ENCODE measurements around the gene PDE3B. TPM values are rescaled to one million over a fixed set of nuclear protein-coding genes. Genes with fewer than 3 reads are reported as not detected.
"Not testable (repeated sequence)": the region's sequence is repeated elsewhere in the genome, so short reads cannot be mapped to it uniquely, and the experiment has no call there.

PDE3B gene
- total RNA-seq, 1 experiment from 2014 or later, result 4.8 TPM

GRCh38 chr11:14703731-14704130, 60.1 kb downstream of the PDE3B start:
- intact Hi-C loops (cut with micrococcal nuclease; ENCODE audit: unreplicated experiment), result no loop called here

GRCh38 chr11:14705067-14705466, 61.5 kb downstream of the PDE3B start:
- POLR2A ChIA-PET (ENCODE audit: low non-redundant PET), result no interaction called here
- TF ChIP-seq EZH2 (IDR thresholded peaks at IDR 0.05; ENCODE audit: borderline replicate concordance, low read depth, low read length, poor library complexity, severe bottlenecking), result no peak
- TF ChIP-seq CTCF (conservative IDR thresholded peaks at IDR 0.05; ENCODE audit: low read depth, low read length), result no peak
- CTCF ChIA-PET, result no interaction called here

More at GRCh38 chr11:14703731-14704130, 60.1 kb downstream of the PDE3B start:
- CTCF ChIA-PET, result no interaction called here
- no peaks in the 10 kb centered on the region for H3K27me3 ChIP-seq (replicated peaks; ENCODE audit: insufficient read depth, low read depth, low read length, poor library complexity)
- no peaks in the 10 kb centered on the region for H3K4me1 ChIP-seq (ENCODE audit: insufficient read depth, low read length, poor library complexity, severe bottlenecking)
- TF ChIP-seq EZH2 (IDR thresholded peaks at IDR 0.05; ENCODE audit: borderline replicate concordance, low read depth, low read length, poor library complexity, severe bottlenecking), result no peak
- TF ChIP-seq CTCF (conservative IDR thresholded peaks at IDR 0.05; ENCODE audit: low read depth, low read length), result no peak
- no TSS peak for BruUV-seq (replicated peaks)
- DNase-seq (ENCODE audit: low spot score), result no peak
- no peak overlapping the region for H3K27ac ChIP-seq (ENCODE audit: low read depth, low read length, poor library complexity, severe bottlenecking)
- H3K4me3 ChIP-seq (ENCODE audit: low read depth, low read length, poor library complexity, severe bottlenecking), result no peak overlapping the region
- H3K9me3 ChIP-seq (ENCODE audit: low read depth, low read length, poor library complexity, severe bottlenecking), result peaks cover 11% of the 10 kb centered on the region
- no peaks in the 10 kb centered on the region for H3K36me3 ChIP-seq (ENCODE audit: insufficient read depth, low read length, poor library complexity, severe bottlenecking)
- POLR2A ChIA-PET (ENCODE audit: low non-redundant PET), result no interaction called here

GRCh38 chr11:14713496-14714244, 70.1 kb downstream of the PDE3B start:
- TF ChIP-seq CTCF (conservative IDR thresholded peaks at IDR 0.05; ENCODE audit: low read depth, low read length), result no peak
- no peak for TF ChIP-seq EZH2 (IDR thresholded peaks at IDR 0.05; ENCODE audit: borderline replicate concordance, low read depth, low read length, poor library complexity, severe bottlenecking)
- H3K27ac ChIP-seq (ENCODE audit: low read depth, low read length, poor library complexity, severe bottlenecking), result no peak overlapping the region
- BruUV-seq (replicated peaks), result no TSS peak
- no peaks in the 10 kb centered on the region for H3K4me1 ChIP-seq (ENCODE audit: insufficient read depth, low read length, poor library complexity, severe bottlenecking)
- intact Hi-C loops (cut with micrococcal nuclease; ENCODE audit: unreplicated experiment), result no loop called here
- H3K9me3 ChIP-seq (ENCODE audit: low read depth, low read length, poor library complexity, severe bottlenecking), result no peaks in the 10 kb centered on the region
- no peaks in the 10 kb centered on the region for H3K36me3 ChIP-seq (ENCODE audit: insufficient read depth, low read length, poor library complexity, severe bottlenecking)
- H3K27me3 ChIP-seq (replicated peaks; ENCODE audit: insufficient read depth, low read depth, low read length, poor library complexity), result no peaks in the 10 kb centered on the region
- CTCF ChIA-PET, result no interaction called here
- no peak overlapping the region for H3K4me3 ChIP-seq (ENCODE audit: low read depth, low read length, poor library complexity, severe bottlenecking)
- DNase-seq (ENCODE audit: low spot score), result no peak
- POLR2A ChIA-PET (ENCODE audit: low non-redundant PET), result no interaction called here

More at GRCh38 chr11:14705067-14705466, 61.5 kb downstream of the PDE3B start:
- H3K4me1 ChIP-seq (ENCODE audit: insufficient read depth, low read length, poor library complexity, severe bottlenecking), result no peaks in the 10 kb centered on the region
- intact Hi-C loops (cut with micrococcal nuclease; ENCODE audit: unreplicated experiment), result no loop called here
- H3K27me3 ChIP-seq (replicated peaks; ENCODE audit: insufficient read depth, low read depth, low read length, poor library complexity), result no peaks in the 10 kb centered on the region
- no peak overlapping the region for H3K4me3 ChIP-seq (ENCODE audit: low read depth, low read length, poor library complexity, severe bottlenecking)
- no TSS peak for BruUV-seq (replicated peaks)
- no peak for DNase-seq (ENCODE audit: low spot score)
- H3K9me3 ChIP-seq (ENCODE audit: low read depth, low read length, poor library complexity, severe bottlenecking), result peaks cover 11% of the 10 kb centered on the region
- H3K27ac ChIP-seq (ENCODE audit: low read depth, low read length, poor library complexity, severe bottlenecking), result no peak overlapping the region
- no peaks in the 10 kb centered on the region for H3K36me3 ChIP-seq (ENCODE audit: insufficient read depth, low read length, poor library complexity, severe bottlenecking)

GRCh38 chr11:14715669-14716068, 72.1 kb downstream of the PDE3B start:
- H3K4me3 ChIP-seq (ENCODE audit: low read depth, low read length, poor library complexity, severe bottlenecking); BruUV-seq (replicated peaks); H3K4me1 ChIP-seq (ENCODE audit: insufficient read depth, low read length, poor library complexity, severe bottlenecking); POLR2A ChIA-PET (ENCODE audit: low non-redundant PET); CTCF ChIA-PET; intact Hi-C loops (cut with micrococcal nuclease; ENCODE audit: unreplicated experiment); DNase-seq (ENCODE audit: low spot score); H3K27ac ChIP-seq (ENCODE audit: low read depth, low read length, poor library complexity, severe bottlenecking); H3K27me3 ChIP-seq (replicated peaks; ENCODE audit: insufficient read depth, low read depth, low read length, poor library complexity); H3K36me3 ChIP-seq (ENCODE audit: insufficient read depth, low read length, poor library complexity, severe bottlenecking); H3K9me3 ChIP-seq (ENCODE audit: low read depth, low read length, poor library complexity, severe bottlenecking): not testable (repeated sequence)
